Measurements from ENCODE around the gene ARRB2. TPM values are rescaled to one million over a fixed set of nuclear protein-coding genes. Genes with fewer than 3 reads are reported as not detected.

Gene ARRB2
- total and polyA plus RNA-seq, 2 of the 13 experiments (the other 11 are each of a cell fraction or from before 2014, with no cell fraction given): 21.5 to 49.2 TPM

GRCh38 chr17:4709794-4710692 is at the start of gene ARRB2 (continued):
- no peak for TF ChIP-seq RERE (CRISPR knock-in tag; IDR thresholded peaks at IDR 0.05; ENCODE audit: low read depth)
- TF ChIP-seq ZKSCAN1 (IDR thresholded peaks at IDR 0.05; ENCODE audit: low read length): no peak
- TF ChIP-seq GPN1 (CRISPR knock-in tag; IDR thresholded peaks at IDR 0.05; ENCODE audit: borderline replicate concordance): no peak
- TF ChIP-seq GMEB2 (CRISPR knock-in tag; IDR thresholded peaks at IDR 0.05; ENCODE audit: low read depth): no peak

All from HepG2 (cell line).